B cell (primary cell): ENCODE measurements around the gene GNAS. TPM values are rescaled to one million over a fixed set of nuclear protein-coding genes. Genes with fewer than 3 reads are reported as not detected.

Source experiments
- ATAC-seq: fragments of 200-7000 bp; cut with Tn5 transposase; one replicate; pipeline ENCODE4 v1.10.0; 2021; ENCODE audit warnings: low read depth, mild to moderate bottlenecking, moderate number of reproducible peaks, moderate library complexity
- CTCF ChIA-PET: fragments of 350-600 bp; sonication (Branson Sonifier 250); formaldehyde crosslinking; loops from one replicate; lab custom pipeline; 2021; ENCODE audit warnings: antibody characterized with exemption, inconsistent platforms; lab: Charles Lee
- POLR2A ChIA-PET: fragments of 350-600 bp; sonication (Branson Sonifier 250); formaldehyde crosslinking; loops from one replicate; lab custom pipeline; 2021; ENCODE audit warnings: antibody characterized with exemption; lab: Charles Lee
- DNase-seq: peaks from one replicate; pipeline ENCODE4 v3.0.0; 2013
- H2AFZ ChIP-seq: 2 replicates; pipeline ENCODE4 v1.6.1; 2012; ENCODE audit warnings: mild to moderate bottlenecking, low read depth, low read length; ENCODE audit not compliant: insufficient read depth, poor library complexity, severe bottlenecking
- H3K27ac ChIP-seq, 2 donors: 1 replicate in 1 of 2; 2 replicates in 1 of 2; pipeline ENCODE4 v1.5.1; 2012 to 2013; ENCODE audit warnings: low read length in 2 of 2, mild to moderate bottlenecking in 2 of 2, moderate library complexity in 1 of 2
- H3K27me3 ChIP-seq, 4 experiments: fragments of 200-600 bp in 1 of 4; sonication (generic) in 1 of 4; replicated peaks in 1 of 4; 1 replicate in 2 of 4; 2 replicates in 2 of 4; pipeline versions ENCODE4 v1.6.1 to v1.7.0; 2013 to 2016; ENCODE audit warnings: low read length in 3 of 4, mild to moderate bottlenecking in 2 of 4, mixed read lengths in 1 of 4, moderate library complexity in 1 of 4; ENCODE audit not compliant: insufficient read depth in 4 of 4, control insufficient read depth in 3 of 4; ENCODE audit errors: control extremely low read depth in 1 of 4
- H3K36me3 ChIP-seq, 2 experiments: replicated peaks in 1 of 2; 1 replicate in 1 of 2; 2 replicates in 1 of 2; pipeline versions ENCODE4 v1.6.1 to v1.7.1; 2013; ENCODE audit warnings: low read length in 1 of 2; ENCODE audit not compliant: insufficient read depth in 2 of 2, control insufficient read depth in 1 of 2; ENCODE audit errors: control extremely low read depth in 1 of 2, extremely low read depth in 1 of 2
- H3K4me1 ChIP-seq, 2 donors: fragments of 200-600 bp in 1 of 2; sonication (generic) in 1 of 2; 1 replicate in 1 of 2; 2 replicates in 1 of 2; pipeline versions ENCODE4 v1.5.1 to v1.6.1; 2013 to 2017; ENCODE audit warnings: low read length in 2 of 2; ENCODE audit not compliant: control insufficient read depth in 2 of 2, insufficient read depth in 2 of 2
- H3K4me2 ChIP-seq: replicated peaks from 2 replicates; pipeline ENCODE3; 2012; ENCODE audit warnings: mild to moderate bottlenecking, low read depth, low read length; ENCODE audit not compliant: poor library complexity, severe bottlenecking
- H3K4me3 ChIP-seq, 5 experiments: fragments of 200-600 bp in 1 of 5; sonication (generic) in 1 of 5; 1 replicate in 3 of 5; 2 replicates in 2 of 5; pipeline versions ENCODE4 v1.5.1 to v1.7.0; 2011 to 2016; ENCODE audit warnings: low read length in 4 of 5, mild to moderate bottlenecking in 4 of 5, low read depth in 2 of 5, control low read depth in 1 of 5, moderate library complexity in 1 of 5; ENCODE audit not compliant: insufficient read depth in 1 of 5; ENCODE audit errors: control extremely low read depth in 1 of 5, extremely low read depth in 1 of 5
- H3K79me2 ChIP-seq: fragments of 200-600 bp; sonication (generic); one replicate; pipeline ENCODE4 v1.6.0; 2016; ENCODE audit warnings: low read length; ENCODE audit not compliant: control insufficient read depth, insufficient read depth
- H3K9ac ChIP-seq: fragments of 200-600 bp; sonication (generic); 2 replicates; pipeline ENCODE4 v1.6.1; 2017; ENCODE audit warnings: mild to moderate bottlenecking, low read length, moderate library complexity
- H3K9me3 ChIP-seq, 3 donors: one replicate each; pipeline versions ENCODE4 v1.6.1 to v1.7.1; 2013; ENCODE audit warnings: low read length in 2 of 3; ENCODE audit not compliant: control insufficient read depth in 2 of 3, insufficient read depth in 1 of 3; ENCODE audit errors: control extremely low read depth in 1 of 3
- H4K20me1 ChIP-seq: 2 replicates; pipeline ENCODE4 v1.6.0; 2012; ENCODE audit warnings: mild to moderate bottlenecking, low read length; ENCODE audit not compliant: insufficient read depth, control insufficient read depth, poor library complexity, severe bottlenecking
- H3K27ac Mint-ChIP-seq: one replicate; pipeline ENCODE4 v1.8.0; 2021; ENCODE audit warnings: mixed read lengths
- H3K27me3 Mint-ChIP-seq: one replicate; pipeline ENCODE4 v1.8.0; 2021; ENCODE audit warnings: mixed read lengths
- H3K4me1 Mint-ChIP-seq: one replicate; pipeline ENCODE4 v1.8.0; 2021; ENCODE audit warnings: mixed read lengths
- H3K4me3 Mint-ChIP-seq: one replicate; pipeline ENCODE4 v1.8.0; 2021; ENCODE audit warnings: mixed read lengths
- H3K9me3 Mint-ChIP-seq: one replicate; pipeline ENCODE4 v1.8.0; 2022; ENCODE audit warnings: mixed read lengths; ENCODE audit not compliant: insufficient read depth
- CTCF ChIP-seq: fragments of 200-600 bp; IDR thresholded peaks from one replicate; pipeline ENCODE4 v1.8.0; 2022; ENCODE audit warnings: antibody characterized with exemption, mild to moderate bottlenecking
- EZH2 ChIP-seq: IDR thresholded peaks from 2 replicates; pipeline ENCODE4 v1.6.1; 2012; ENCODE audit warnings: borderline replicate concordance, low read depth, mild to moderate bottlenecking, moderate library complexity, low read length; ENCODE audit not compliant: insufficient read depth, poor library complexity, severe bottlenecking
- WGBS: methylation state at CpG from one replicate; pipeline ENCODE4 v1.1.5; 2013; ENCODE audit warnings: missing lambda C conversion rate; ENCODE audit not compliant: insufficient coverage; 5-methylcytosine and 5-hydroxymethylcytosine counted together
- intact Hi-C: fragments of 100-400 bp; cut with micrococcal nuclease; formaldehyde crosslinking; loops from one replicate; pipeline ENCODE4 v1.10.0; 2022
- polyA plus RNA-seq: library from polyadenylated mRNA; depleted of rRNA; stranded (reverse); fragments of >200 nt; gene quantifications from 2 replicates; pipeline ENCODE4 v1.2.3, GENCODE V29; 2012
- total RNA-seq, 2 donors: library from RNA; stranded (reverse); fragments of 120-200 nt in 1 of 2; gene quantifications; 1 replicate in 1 of 2; 2 replicates in 1 of 2; pipeline versions ENCODE4 v1.2.3 to v1.2.4, GENCODE V29; 2013 to 2022

Gene GNAS
- total and polyA plus RNA-seq, 2 donors (not counting 1 experiment from before 2014, with no cell fraction given): 714 to 1,181 TPM

- POLR2A ChIA-PET: no interaction called here
- Mint-ChIP-seq H3K9me3 (no peaks in the 10 kb centered on the region), H3K27me3 (peaks cover 4% of the 10 kb centered on the region), H3K4me1 (no peaks in the 10 kb centered on the region), H3K4me3 (no peak overlapping the region), H3K27ac (no peak overlapping the region)
- no peaks in the 10 kb centered on the region for H3K36me3 ChIP-seq
- H3K9me3 ChIP-seq: no peaks in the 10 kb centered on the region
- H3K9ac ChIP-seq: no peak overlapping the region
- no peaks in the 10 kb centered on the region for H4K20me1 ChIP-seq
- no peaks in the 10 kb centered on the region for H3K79me2 ChIP-seq
- H3K4me2 ChIP-seq: no peak overlapping the region
- no peak for ATAC-seq
- DNase-seq: no peak
- H3K27ac ChIP-seq: no peak overlapping the region
- H2AFZ ChIP-seq: no peak overlapping the region
- H3K27me3 ChIP-seq: peaks cover 0 to 3% (median 0%) of the 10 kb centered on the region in 4 experiments
- TF ChIP-seq CTCF: no peak
- TF ChIP-seq EZH2: no peak
- H3K4me1 ChIP-seq: no peaks in the 10 kb centered on the region
- CTCF ChIA-PET: interaction anchor here (0.8 kb wide), 1 partner anchor 742 kb away, joined by 3 read pairs; no protein-coding TSS in a partner anchor
- 98% methylated on average over 6 of the region's 6 CpGs for WGBS
- no peak overlapping the region for H3K4me3 ChIP-seq
- intact Hi-C loops: no loop called here
Measured at GRCh38 chr20:58829531-58829941, 23.0 kb upstream of the GNAS start.

- CTCF ChIA-PET: no interaction called here
- ATAC-seq: no peak
- 85% methylated on average over 3 of the region's 4 CpGs for WGBS
Measured at GRCh38 chr20:58832457-58832856, 20.1 kb upstream of the GNAS start.

More at GRCh38 chr20:58832457-58832856, 20.1 kb upstream of the GNAS start:
- H3K27me3 ChIP-seq: peaks cover 0 to 5% (median 2%) of the 10 kb centered on the region in 4 experiments
- H3K9ac ChIP-seq: no peak overlapping the region
- no peak for DNase-seq
- no peak overlapping the region for H3K27ac ChIP-seq
- Mint-ChIP-seq H3K4me1 (no peaks in the 10 kb centered on the region), H3K27me3 (peaks cover 4% of the 10 kb centered on the region), H3K9me3 (no peaks in the 10 kb centered on the region), H3K4me3 (no peak overlapping the region), H3K27ac (no peak overlapping the region)
- no peak for TF ChIP-seq EZH2
- TF ChIP-seq CTCF: no peak
- no peaks in the 10 kb centered on the region for H3K4me1 ChIP-seq
- H3K36me3 ChIP-seq: no peaks in the 10 kb centered on the region
- no peak overlapping the region for H3K4me2 ChIP-seq
- no peaks in the 10 kb centered on the region for H3K9me3 ChIP-seq
- POLR2A ChIA-PET: no interaction called here
- no peak overlapping the region for H3K4me3 ChIP-seq
- H3K79me2 ChIP-seq: no peaks in the 10 kb centered on the region
- no peaks in the 10 kb centered on the region for H4K20me1 ChIP-seq
- H2AFZ ChIP-seq: no peak overlapping the region
- intact Hi-C loops: no loop called here
